HG03520 (cell line): ENCODE measurements around the gene CTXN3.
"Not testable (repeated sequence)": the region's sequence is repeated elsewhere in the genome, so short reads cannot be mapped to it uniquely, and the experiment has no call there.

ENCODE experiments used
- ATAC-seq: cut with Tn5 transposase; IDR thresholded peaks from one replicate; pipeline ENCODE4 v1.9.1; 2021; ENCODE audit warnings: mild to moderate bottlenecking, moderate library complexity; ENCODE audit not compliant: unreplicated experiment

The CTXN3 gene

DNA sequence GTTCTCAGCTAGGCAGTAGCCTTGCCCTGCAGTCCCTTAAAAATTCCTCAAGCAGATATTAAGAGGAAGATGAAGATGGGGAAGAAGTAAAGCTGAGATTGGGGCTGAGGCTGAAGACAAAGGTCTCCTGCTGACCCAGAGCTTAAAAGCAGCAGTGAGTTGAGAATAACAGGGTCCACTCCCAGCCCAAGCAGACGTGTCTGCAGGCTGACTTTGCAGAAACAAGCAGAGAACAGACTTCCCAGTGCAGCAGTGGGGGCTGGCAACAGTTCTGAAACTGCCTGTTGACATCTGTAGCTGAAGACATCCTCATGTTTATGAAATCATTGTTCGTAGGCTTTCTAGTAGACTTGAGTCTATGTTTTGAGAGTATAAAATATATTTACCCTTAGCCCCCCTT lies 1.1 kb downstream of the CTXN3 start:
- no peak for ATAC-seq

DNA sequence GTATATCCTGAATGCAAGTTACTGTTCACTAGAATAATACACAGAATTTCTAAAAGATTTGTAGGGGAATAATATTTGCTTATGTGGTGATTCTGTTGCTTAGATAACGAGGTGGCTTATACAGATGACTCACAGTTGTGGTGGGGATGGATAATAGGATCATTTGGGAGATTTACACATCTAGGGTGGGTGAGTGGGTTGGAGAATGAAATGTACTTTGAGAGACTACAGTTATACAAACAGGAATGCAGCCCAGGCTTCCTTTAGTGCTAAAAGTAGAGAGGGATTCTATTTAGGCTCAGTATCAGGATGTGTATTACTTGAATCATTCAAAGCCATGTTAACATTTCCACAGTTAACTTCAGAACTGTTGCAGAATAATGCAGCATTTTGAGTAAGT lies 1.8 kb downstream of the CTXN3 start:
- no peak for ATAC-seq

DNA sequence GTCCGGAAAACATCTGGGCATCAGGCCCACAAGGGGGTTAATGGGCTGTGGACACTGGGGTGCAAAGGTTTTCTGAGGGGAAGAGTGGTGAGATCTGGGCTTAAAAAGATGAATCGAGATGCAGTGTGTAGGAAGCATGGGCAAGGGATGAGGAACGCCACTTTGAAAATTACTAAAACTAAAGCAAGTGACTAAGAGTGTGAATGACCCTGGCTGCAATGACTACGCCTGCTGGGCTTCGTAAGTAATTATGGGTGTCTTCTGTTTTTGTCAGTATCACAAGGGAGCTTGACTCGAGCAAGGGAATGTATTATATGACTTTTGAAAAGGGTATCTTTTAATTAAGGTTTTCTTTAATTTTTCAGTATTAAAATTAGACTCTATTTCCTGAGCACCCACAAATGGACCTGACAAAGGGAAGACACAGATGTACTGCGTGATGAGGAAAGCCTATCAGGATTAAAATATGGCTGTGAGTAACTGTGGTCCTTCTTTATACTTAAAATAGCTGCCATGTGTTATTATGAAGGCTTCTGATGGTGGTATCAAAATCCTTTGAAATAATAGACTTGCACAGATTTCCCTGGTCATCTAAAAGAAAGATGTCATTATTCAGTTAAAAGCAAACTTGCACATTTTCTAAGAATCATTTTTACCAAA lies 4.2 kb downstream of the CTXN3 start:
- ATAC-seq, result peak; percentile 83

DNA sequence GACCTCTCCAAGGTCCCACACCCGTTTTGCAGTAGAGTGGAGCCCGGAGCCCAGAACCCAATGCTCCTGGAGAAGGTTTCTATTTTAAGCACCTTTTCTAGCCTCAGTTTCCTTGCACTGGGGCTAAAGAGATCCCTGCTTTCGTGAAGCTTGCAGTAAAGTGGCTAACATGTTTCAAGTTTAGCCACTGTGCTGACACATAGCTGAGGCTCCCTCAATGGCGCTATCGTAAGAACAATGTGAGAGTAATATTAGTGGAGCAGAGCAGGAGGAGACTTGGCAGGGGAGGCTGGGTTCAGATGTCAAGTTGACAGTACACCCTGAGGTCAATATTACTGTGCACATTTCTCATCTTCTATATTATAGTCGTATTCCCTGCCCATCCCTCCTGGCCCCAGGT lies 7.9 kb downstream of the CTXN3 start:
- ATAC-seq, result no peak

DNA sequence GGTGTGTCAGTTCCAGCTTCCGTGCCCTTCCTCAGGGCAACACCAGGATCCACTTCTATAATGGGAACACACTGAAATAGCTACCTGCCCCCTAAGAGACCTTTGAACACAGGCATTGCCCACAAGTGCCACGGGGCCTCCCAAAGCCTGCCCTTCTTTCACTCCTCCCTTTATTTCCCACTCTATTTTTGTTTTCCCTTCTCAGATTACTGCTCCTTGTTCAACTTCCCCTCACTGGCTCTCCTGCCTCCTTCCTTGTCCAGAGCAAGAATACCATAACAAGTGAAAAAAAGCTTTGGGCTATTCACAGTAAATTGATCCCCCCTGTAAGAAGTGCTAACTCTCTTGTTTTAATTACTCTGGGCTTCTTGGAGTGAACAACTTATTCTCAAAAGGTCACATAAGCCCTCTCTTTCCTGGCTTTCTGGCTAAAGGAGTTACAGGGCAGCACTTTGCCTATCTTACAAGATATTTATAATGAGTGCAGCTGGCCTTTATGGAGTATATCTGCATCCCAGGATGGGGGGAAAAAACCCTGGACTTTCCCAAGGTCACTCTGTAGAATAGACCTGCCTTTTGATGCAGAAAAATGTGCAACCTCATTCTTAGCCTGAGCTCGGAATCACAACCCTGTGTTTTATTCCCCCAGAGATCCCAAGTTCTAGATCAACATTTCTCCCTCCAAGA lies 11.3 kb downstream of the CTXN3 start:
- no peak for ATAC-seq

DNA sequence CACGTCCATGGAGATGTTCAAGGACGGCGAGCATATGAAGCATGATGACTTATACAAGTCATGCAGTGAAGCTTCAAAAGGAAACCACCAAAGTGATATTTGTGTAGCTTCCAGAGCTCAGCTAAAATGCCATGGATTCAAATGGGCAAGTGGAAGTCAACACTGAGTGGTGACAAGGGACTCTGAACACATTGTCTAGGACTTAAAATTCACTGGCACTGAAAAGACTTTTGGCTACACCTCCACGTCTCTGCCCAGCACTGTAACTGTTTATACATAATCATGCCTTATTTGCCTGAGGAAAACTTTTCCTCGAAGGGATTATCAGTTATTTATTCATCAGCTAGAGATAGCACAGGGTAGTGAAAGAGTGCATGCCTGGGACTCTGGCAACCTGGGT lies 15.2 kb downstream of the CTXN3 start:
- ATAC-seq, result no peak

DNA sequence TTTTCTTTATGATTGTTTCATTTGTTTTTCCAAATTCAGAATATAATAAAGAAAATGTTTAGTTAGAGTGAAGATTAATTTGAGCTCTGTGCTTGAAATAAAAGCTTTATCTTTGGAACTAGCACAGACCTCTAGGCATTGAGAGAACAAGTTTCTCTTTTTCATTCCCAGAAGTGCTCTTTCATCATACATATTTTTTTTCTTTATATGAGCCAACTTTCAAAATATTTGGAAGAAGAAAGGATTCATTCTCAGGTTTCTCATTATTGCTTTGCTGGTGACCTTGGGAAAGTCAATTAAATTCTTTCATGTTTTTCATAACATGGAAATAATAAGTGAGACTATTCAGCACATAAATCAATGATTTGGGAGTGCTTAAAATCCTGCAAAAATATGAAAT lies 16.8 kb downstream of the CTXN3 start:
- ATAC-seq, result no peak

DNA sequence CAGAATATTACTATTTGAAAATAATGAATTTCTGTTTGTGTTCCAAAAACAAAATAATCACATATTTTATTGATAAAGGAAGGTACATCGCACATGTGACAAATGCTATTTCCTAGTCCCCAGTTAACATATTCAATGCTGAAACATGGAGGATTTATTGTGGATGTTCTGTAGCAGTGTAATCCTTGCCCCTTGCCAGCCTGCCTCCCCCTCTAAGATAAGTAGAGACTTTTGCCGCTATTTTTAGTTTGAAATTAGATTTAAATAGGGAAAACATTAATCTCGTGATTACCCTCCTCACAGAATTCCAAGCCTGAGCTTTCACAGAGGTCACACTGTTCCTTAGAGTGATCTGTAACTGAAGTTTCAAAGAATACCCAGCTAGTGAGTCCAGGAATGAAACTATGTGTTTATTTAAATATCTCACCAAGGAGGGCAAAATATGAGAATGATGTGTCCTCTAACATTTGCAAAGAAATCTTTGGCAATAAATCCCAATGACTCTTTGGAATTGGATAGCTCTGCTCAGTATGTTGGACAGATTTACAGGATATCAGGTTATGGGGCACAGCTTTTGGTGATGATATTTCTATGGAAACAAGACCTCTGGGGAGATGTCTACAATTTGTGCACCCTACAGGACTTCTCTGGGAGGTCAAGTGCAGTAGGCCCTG lies 17.3 kb downstream of the CTXN3 start:
- ATAC-seq, result no peak

DNA sequence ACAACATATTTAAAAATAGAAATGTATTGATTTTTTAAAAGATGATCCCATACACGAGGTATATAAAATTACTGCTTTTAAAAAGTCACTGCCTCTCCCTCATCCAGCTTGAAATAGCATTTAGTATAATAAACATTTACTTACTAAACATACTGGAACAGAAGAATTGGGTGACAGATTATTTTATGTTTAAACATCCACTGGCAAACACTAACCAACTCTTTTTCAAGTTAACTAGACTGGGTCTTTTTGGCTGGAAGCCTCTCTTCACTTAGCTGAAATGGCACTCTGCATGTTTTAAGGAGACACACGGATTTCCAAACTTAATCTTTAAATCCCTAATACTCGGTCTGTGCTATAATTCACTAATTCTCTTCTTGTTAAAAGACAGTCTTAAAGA lies 19.0 kb downstream of the CTXN3 start:
- no peak for ATAC-seq

DNA sequence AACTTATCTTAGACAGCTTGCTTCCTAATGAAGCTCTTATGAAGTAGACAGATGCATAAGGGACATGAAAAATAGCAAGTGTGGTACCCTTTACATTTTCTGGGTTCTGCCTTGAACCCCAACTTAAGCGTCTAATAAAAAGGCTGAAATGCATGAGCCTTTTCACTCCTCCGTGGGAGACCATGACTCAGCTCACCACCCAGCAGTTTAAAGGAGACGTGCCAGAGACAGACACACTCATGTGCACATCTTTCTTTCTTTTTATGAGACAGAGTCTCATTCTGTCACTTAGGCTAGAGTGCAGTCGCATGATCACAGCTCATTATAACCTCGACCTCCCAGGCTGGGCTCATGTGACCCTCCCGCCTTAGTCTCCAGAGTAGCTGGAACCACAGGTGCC lies 22.3 kb downstream of the CTXN3 start:
- ATAC-seq, result no peak

DNA sequence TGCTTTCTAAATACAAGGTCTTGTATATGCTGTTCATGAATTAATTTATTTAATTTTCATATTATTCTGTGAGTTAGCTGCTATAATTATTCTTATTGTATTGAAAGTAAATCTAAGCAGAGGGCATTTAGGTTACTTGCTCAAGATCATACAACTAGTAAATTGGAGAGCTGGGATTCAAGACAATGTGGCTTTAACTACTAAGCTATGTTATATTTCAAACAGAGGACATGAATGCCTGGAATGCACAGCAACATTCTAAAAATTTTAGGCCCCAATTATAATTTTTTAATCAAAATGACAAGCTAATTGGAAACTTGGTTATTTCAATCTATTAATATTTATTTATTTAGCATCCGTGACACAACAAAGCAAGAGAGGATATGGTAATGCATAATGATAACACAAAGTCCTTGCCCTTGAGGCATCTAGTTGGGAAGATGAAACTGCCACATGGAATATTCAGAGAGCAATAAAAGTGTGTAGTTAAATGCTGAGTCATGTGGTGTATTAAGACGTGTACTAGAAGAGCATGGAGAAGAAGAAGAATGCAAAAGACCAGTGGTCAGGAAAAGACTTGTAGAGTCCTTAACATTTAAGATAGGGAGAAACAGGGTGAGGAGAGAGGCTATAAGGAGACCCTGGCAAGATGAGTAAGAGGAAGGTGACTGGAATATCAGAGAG lies 24.4 kb downstream of the CTXN3 start:
- no peak for ATAC-seq

DNA sequence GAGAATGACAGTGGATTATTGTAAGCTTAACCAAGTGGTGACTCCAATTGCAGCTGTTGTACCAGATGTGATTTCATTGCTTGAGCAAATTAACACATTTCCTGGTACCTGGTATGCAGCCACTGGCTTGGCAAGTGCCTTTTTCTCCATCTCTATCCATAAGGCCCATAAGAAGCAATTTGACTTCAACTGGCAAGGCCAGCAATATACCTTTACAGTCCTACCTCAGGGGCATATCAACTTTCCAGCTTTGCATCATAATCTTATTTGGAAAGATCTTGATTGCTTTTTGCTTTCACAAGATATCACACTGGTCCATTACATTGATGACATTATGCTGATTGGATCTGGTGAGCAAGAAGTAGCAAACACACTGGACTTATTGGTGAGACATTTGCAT lies 28.1 kb downstream of the CTXN3 start:
- ATAC-seq, result not testable (repeated sequence)

DNA sequence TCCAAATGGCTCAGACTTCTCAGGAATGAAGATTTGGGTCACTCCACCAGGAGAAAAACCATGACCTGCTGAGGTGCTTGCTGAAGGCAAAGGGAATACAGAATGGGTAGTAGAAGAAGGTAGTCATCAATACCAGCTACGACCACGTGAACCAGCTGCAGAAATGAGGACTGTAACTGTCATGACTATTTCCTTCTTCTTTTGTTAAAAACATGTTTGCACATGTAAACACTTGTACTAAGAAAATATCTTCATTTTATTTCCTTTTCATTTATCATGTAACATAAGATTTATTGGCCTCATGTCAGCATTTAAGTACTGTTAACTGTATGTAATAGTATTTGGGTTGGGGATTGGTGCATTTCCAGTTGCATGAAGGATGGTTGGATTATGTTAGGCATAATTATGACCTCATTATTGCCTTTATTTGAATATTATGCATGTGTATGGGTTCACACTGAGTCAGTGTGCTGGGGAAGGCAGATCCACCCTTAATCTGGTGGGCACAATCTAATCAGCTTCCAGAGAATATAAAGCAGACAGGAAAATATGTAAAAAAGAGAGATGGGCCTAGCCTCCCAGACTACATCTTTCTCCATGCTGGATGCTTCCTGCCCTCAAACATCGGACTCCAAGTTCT lies 30.9 kb downstream of the CTXN3 start:
- ATAC-seq, result not testable (repeated sequence)

DNA sequence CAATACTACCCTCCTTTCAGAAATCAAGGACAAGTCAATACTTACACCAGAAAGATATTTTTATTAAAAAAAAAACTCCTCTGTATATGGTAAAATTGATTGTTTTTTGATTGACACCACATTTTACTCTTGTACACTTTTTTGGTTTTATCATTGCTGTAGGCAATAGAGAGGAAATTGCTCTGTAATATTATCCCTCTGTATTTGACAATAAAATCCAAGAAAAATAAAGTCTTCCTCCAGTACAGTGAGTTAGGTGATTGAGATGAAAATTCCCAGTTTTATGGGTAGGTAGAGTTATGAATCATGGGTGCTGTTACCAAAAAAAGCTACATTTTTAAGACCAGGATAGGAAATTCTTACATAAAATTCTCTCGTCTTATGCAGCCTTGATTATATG lies 31.7 kb downstream of the CTXN3 start:
- ATAC-seq, result no peak

DNA sequence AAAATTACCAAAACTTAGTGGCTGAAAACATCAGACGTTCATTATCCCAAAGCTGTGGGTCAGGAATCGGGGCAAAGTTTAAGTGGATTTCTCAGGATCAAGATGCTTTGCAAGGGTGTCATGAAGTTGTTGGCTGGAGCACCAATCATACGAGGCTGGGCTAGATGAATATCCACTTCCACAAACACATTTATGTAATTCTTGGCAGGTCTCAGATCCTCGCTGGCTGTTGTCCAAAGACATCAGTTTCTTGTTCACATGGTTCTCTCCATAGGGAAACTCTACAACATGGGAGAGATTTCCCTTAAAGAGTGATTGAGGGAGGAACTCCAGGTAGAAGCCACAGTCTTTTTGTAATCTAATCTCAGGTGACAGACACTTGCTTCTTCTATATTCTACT lies 34.1 kb downstream of the CTXN3 start:
- no peak for ATAC-seq

DNA sequence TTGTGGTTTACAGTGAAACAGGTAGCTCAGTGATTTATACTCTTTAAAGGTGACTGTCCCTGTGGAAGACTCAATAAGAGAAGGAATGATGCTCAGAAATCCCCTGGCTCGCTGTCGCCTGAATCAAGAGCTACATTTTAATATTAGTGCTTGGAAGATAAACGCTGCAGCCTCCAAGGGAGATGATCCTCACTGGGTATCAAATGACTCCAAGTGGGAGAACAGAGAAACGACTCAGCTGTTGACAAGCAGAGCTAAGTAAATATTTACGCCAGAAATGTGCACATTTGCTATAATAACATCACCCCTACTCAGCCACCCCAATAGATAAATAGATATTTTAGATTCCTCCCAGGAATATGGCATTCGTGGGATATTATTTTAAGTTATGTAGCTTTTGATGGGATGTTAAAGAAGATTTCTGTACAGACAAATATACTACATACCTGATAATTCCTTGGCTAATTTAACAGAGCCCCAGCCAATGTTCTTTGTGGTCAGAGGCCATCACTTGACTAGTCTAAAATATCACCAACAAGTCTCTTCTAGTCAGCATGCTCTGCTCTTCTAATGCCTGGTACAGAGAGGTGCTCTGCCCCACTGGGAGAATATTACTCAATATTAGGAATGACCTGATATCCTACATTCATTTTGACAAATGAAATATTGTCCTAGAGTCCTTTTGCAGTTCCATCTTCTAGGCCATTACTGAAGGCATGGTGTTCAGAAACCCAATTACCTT lies 36.0 kb downstream of the CTXN3 start:
- ATAC-seq, result no peak

DNA sequence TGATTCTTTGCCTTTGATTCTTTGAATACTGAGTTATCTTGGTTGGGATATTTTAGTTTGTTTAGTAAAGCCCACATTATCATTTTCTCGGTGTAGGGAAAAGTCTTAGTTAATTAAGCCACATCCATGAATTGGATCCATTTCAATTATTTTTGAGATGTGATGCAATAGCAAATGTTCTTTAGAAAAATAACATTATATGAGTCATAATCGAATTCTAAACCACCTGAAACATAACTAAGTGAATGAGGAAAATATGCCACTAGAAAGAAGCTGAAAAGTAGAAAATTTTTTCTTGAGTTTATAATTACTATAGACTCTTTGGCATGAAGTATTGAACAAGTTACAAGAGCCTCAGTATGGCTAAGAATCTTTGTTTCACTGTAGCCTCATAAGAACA lies 36.8 kb downstream of the CTXN3 start:
- no peak for ATAC-seq

DNA sequence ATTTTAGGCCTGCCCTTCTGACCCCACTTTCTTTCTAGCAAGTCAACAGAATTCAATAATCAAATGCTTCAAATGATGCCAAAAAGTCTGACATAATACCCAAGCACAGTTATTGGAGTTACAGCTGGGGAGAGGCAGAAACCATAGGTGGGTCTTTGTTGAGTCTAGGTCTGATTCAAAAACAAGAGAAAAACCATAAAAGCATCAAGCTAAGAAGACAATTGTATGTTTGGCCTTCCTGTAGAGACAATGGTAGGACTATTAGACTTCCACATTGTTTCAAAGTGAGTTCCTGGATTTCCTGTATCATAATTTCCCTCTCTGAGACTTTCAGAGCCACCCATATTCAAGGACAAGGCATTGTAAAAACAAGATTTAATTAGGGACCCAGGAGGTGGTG lies 37.5 kb downstream of the CTXN3 start:
- ATAC-seq, result no peak

DNA sequence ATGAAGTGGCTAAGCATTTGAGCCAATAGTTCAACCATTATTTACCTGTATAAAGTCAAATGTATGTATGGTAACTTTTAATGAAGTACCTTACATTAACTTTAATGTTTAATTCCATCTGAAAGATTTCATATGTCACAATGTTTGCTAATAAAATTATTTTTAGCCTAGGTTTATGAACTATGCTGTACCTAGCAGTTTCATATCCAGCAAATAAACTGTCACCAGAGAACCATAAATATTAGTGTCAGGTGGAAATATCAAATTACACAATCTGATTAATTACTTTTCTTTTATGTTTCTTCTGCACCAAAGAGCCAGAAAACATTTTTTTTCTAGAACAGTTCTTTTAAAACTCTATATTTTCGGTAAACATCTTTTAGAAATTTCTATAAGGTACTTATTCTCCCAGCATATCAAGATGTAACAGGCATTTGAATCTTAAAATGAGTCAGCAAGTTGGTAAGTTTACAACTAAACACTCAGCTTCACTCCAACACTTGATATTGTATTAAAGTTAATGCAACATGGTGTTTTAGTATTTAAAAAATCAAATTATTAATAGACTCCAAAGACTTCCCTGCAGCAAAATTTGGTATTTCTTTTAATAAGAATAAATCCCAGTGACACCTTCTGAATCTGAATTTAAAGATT lies 45.8 kb downstream of the CTXN3 start:
- no peak for ATAC-seq

DNA sequence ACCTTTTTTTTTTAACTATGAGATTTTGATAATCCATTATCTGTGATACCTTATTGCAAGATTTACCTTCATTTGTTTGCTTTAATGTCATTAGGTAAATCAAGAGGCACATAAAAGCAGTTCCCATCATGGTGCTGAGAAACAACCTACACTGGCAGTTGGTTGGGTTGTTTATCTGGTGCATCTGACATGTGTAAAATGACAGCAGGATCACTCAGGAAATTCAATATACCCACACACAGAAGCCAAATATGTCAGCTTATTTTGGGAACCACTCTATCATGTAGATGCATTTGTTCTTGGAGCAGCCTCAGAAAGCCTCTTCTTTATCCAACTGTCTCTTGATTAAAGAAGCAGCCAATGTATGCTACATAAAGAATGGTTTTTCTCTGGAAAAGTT lies 46.5 kb downstream of the CTXN3 start:
- no peak for ATAC-seq
